SK-N-MC (cell line): Measurements from ENCODE around the gene C1QTNF3.
"Not testable (repeated sequence)": the region's sequence is repeated elsewhere in the genome, so short reads cannot be mapped to it uniquely, and the experiment has no call there.

ENCODE experiments used
- DNase-seq: peaks from one replicate; pipeline ENCODE4 v3.0.0-alpha.2; 2011; ENCODE audit warnings: low read depth, low spot score
- H3K27ac ChIP-seq: fragments of 200-600 bp; sonication (generic); 2 replicates; pipeline ENCODE4 v1.5.1; 2016; ENCODE audit warnings: mixed run types
- H3K36me3 ChIP-seq: fragments of 200-600 bp; sonication (generic); 2 replicates; pipeline ENCODE4 v1.6.1; 2017; ENCODE audit warnings: antibody characterized with exemption, low read length, mixed read lengths; ENCODE audit not compliant: insufficient read depth
- H3K4me3 ChIP-seq: fragments of 200-600 bp; sonication (generic); 2 replicates; pipeline ENCODE4 v1.5.1; 2016
- H3K9ac ChIP-seq: fragments of 200-600 bp; sonication (generic); 2 replicates; pipeline ENCODE4 v1.8.0; 2017; ENCODE audit warnings: mixed run types, mixed read lengths; ENCODE audit not compliant: insufficient read length
- H3K9me3 ChIP-seq: fragments of 200-600 bp; sonication (generic); 2 replicates; pipeline ENCODE4 v1.6.1; 2017; ENCODE audit warnings: low read depth, mild to moderate bottlenecking, antibody characterized with exemption, low read length, moderate library complexity, mixed read lengths
- EZH2 ChIP-seq: fragments of 200-600 bp; sonication (generic); IDR thresholded peaks from one replicate; pipeline ENCODE4 v1.6.1; 2017; ENCODE audit warnings: antibody characterized with exemption
- FOXP2 ChIP-seq: optimal IDR thresholded peaks from 2 replicates; pipeline ENCODE3; 2011; ENCODE audit warnings: mild to moderate bottlenecking, moderate library complexity; ENCODE audit not compliant: insufficient read depth; ENCODE audit errors: extremely low read length, control extremely low read depth
- POLR2AphosphoS5 ChIP-seq: IDR thresholded peaks from 2 replicates; pipeline ENCODE4 v1.6.1; 2012; ENCODE audit warnings: mild to moderate bottlenecking, low read depth, low read length, borderline replicate concordance

The C1QTNF3 gene

GRCh38 chr5:34017254-34017653 is 25.8 kb downstream of the C1QTNF3 start:
- DNase-seq = no peak
- no peak overlapping the region for H3K4me3 ChIP-seq
- no peak overlapping the region for H3K27ac ChIP-seq
- no peaks in the 10 kb centered on the region for H3K9me3 ChIP-seq
- H3K36me3 ChIP-seq = no peaks in the 10 kb centered on the region; the same call in 1 of the 2 replicates
- H3K9ac ChIP-seq = no peak overlapping the region
- TF ChIP-seq POLR2AphosphoS5 (no peak), EZH2 (no peak), FOXP2 (no peak)

GRCh38 chr5:34016750-34017149 is 26.3 kb downstream of the C1QTNF3 start:
- Histone ChIP-seq H3K9me3 (no peaks in the 10 kb centered on the region), H3K27ac (no peak overlapping the region), H3K9ac (no peak overlapping the region), H3K36me3 (no peaks in the 10 kb centered on the region; the same call in 1 of the 2 replicates), H3K4me3 (no peak overlapping the region)
- no peak for TF ChIP-seq EZH2
- TF ChIP-seq FOXP2 = no peak
- no peak for TF ChIP-seq POLR2AphosphoS5
- no peak for DNase-seq

- Histone ChIP-seq H3K9ac (no peak overlapping the region), H3K9me3 (no peaks in the 10 kb centered on the region), H3K4me3 (no peak overlapping the region), H3K27ac (no peak overlapping the region), H3K36me3 (no peaks in the 10 kb centered on the region; the same call in 1 of the 2 replicates)
- DNase-seq = no peak
- no peak for TF ChIP-seq POLR2AphosphoS5
- TF ChIP-seq FOXP2 = no peak
- TF ChIP-seq EZH2 = no peak
Measured at GRCh38 chr5:34016222-34016621, 26.8 kb downstream of the C1QTNF3 start.

GRCh38 chr5:34015120-34015822 is 27.7 kb downstream of the C1QTNF3 start:
- Histone ChIP-seq H3K27ac (no peak overlapping the region), H3K36me3 (no peaks in the 10 kb centered on the region; the same call in 1 of the 2 replicates), H3K9me3 (no peaks in the 10 kb centered on the region), H3K4me3 (no peak overlapping the region), H3K9ac (no peak overlapping the region)
- no peak for TF ChIP-seq EZH2
- no peak for TF ChIP-seq FOXP2
- no peak for TF ChIP-seq POLR2AphosphoS5
- no peak for DNase-seq

GRCh38 chr5:34014626-34015025 is 28.4 kb downstream of the C1QTNF3 start:
- TF ChIP-seq POLR2AphosphoS5 = no peak
- TF ChIP-seq EZH2 = no peak
- TF ChIP-seq FOXP2 = no peak
- Histone ChIP-seq H3K4me3 (no peak overlapping the region), H3K9ac (no peak overlapping the region), H3K36me3 (no peaks in the 10 kb centered on the region; the same call in 1 of the 2 replicates), H3K9me3 (no peaks in the 10 kb centered on the region), H3K27ac (no peak overlapping the region)
- no peak for DNase-seq

GRCh38 chr5:34013547-34013946 is 29.5 kb downstream of the C1QTNF3 start:
- DNase-seq = no peak
- Histone ChIP-seq H3K27ac (no peak overlapping the region), H3K9me3 (no peaks in the 10 kb centered on the region), H3K36me3 (no peaks in the 10 kb centered on the region), H3K4me3 (no peak overlapping the region), H3K9ac (no peak overlapping the region)
- TF ChIP-seq FOXP2 = no peak
- no peak for TF ChIP-seq POLR2AphosphoS5
- no peak for TF ChIP-seq EZH2

- Histone ChIP-seq H3K27ac (no peak overlapping the region), H3K36me3 (no peaks in the 10 kb centered on the region), H3K4me3 (no peak overlapping the region), H3K9ac (no peak overlapping the region), H3K9me3 (no peaks in the 10 kb centered on the region)
- no peak for DNase-seq
- TF ChIP-seq FOXP2 (no peak), POLR2AphosphoS5 (no peak), EZH2 (no peak)
Measured at GRCh38 chr5:34012791-34013190, 30.2 kb downstream of the C1QTNF3 start.

GRCh38 chr5:34011536-34011935 is 31.5 kb downstream of the C1QTNF3 start:
- DNase-seq = no peak
- Histone ChIP-seq H3K36me3 (no peaks in the 10 kb centered on the region), H3K27ac (no peak overlapping the region), H3K4me3 (no peak overlapping the region), H3K9ac (no peak overlapping the region), H3K9me3 (no peaks in the 10 kb centered on the region)
- TF ChIP-seq EZH2 (no peak), FOXP2 (no peak), POLR2AphosphoS5 (no peak)

- H3K4me3 ChIP-seq, H3K36me3 ChIP-seq, H3K27ac ChIP-seq, DNase-seq, H3K9me3 ChIP-seq, H3K9ac ChIP-seq: not testable (repeated sequence)
Measured at GRCh38 chr5:34010146-34010545, 32.9 kb downstream of the C1QTNF3 start.

- H3K4me3 ChIP-seq = no peak overlapping the region
- TF ChIP-seq EZH2 (no peak), FOXP2 (no peak), POLR2AphosphoS5 (no peak)
- DNase-seq = no peak
Measured at GRCh38 chr5:34009610-34010009, 33.4 kb downstream of the C1QTNF3 start.

More at GRCh38 chr5:34009610-34010009, 33.4 kb downstream of the C1QTNF3 start:
- no peaks in the 10 kb centered on the region for H3K9me3 ChIP-seq
- H3K36me3 ChIP-seq = peaks cover 9% of the 10 kb centered on the region
- H3K27ac ChIP-seq = no peak overlapping the region
- H3K9ac ChIP-seq = no peak overlapping the region
